HepG2 (cell line): ENCODE data around the gene CDKN2C. TPM values are rescaled to one million over a fixed set of nuclear protein-coding genes. Genes with fewer than 3 reads are reported as not detected.

Experiments used
- ATF4 ChIP-seq, 2 experiments: fragments of 450-650 bp in 1 of 2; sonication (generic) in 1 of 2; formaldehyde crosslinking; IDR thresholded peaks; 2 replicates each; pipeline versions ENCODE4 v1.5.0 to v1.8.0; 2020 to 2022; ENCODE audit warnings: mild to moderate bottlenecking in 1 of 2, missing genetic modification reagents in 1 of 2
- EP300 ChIP-seq, 3 experiments: sonication (generic) in 1 of 3; formaldehyde crosslinking in 1 of 3; IDR thresholded peaks; 2 replicates each; pipeline versions ENCODE4 v1.5.1 to v1.6.1; 2011 to 2020; ENCODE audit warnings: low read depth in 2 of 3, low read length in 2 of 3, borderline replicate concordance in 1 of 3, improper control_type of control experiment in 1 of 3, mild to moderate bottlenecking in 1 of 3, missing genetic modification reagents in 1 of 3, moderate library complexity in 1 of 3
- GLI4 ChIP-seq: sonication (generic); formaldehyde crosslinking; IDR thresholded peaks from 2 replicates; pipeline ENCODE4 v1.5.1; 2020; ENCODE audit warnings: missing genetic modification reagents, mild to moderate bottlenecking, moderate library complexity, borderline replicate concordance
- MEIS1 ChIP-seq: sonication (generic); formaldehyde crosslinking; IDR thresholded peaks from 2 replicates; pipeline ENCODE4 v1.9.0; 2021; ENCODE audit warnings: mild to moderate bottlenecking, missing genetic modification reagents, moderate library complexity, borderline replicate concordance
- MYC ChIP-seq: sonication (generic); formaldehyde crosslinking; IDR thresholded peaks from 2 replicates; pipeline ENCODE4 v1.9.0; 2021; ENCODE audit warnings: missing genetic modification reagents, borderline replicate concordance
- MYPOP ChIP-seq: sonication (generic); formaldehyde crosslinking; IDR thresholded peaks from 2 replicates; pipeline ENCODE4 v1.8.1; 2023; ENCODE audit warnings: mild to moderate bottlenecking, moderate library complexity, missing genetic modification reagents
- REL ChIP-seq: sonication (generic); formaldehyde crosslinking; conservative IDR thresholded peaks from 2 replicates; pipeline ENCODE4 v1.8.0; 2022; ENCODE audit warnings: mild to moderate bottlenecking, missing genetic modification reagents, moderate library complexity
- RXRA ChIP-seq: sonication (generic); formaldehyde crosslinking; IDR thresholded peaks from 2 replicates; pipeline ENCODE4 v1.5.1; 2020; ENCODE audit warnings: missing genetic modification reagents
- THYN1 ChIP-seq: sonication (generic); formaldehyde crosslinking; IDR thresholded peaks from 2 replicates; pipeline ENCODE4 v1.8.1; 2023; ENCODE audit warnings: low read depth, mild to moderate bottlenecking, moderate library complexity, missing genetic modification reagents, borderline replicate concordance
- YEATS4 ChIP-seq: sonication (generic); formaldehyde crosslinking; IDR thresholded peaks from 2 replicates; pipeline ENCODE4 v1.4.0; 2020; ENCODE audit warnings: missing genetic modification reagents, borderline replicate concordance
- ZFP41 ChIP-seq: sonication (generic); formaldehyde crosslinking; IDR thresholded peaks from 2 replicates; pipeline ENCODE4 v1.4.0; 2020; ENCODE audit warnings: mild to moderate bottlenecking, missing genetic modification reagents, borderline replicate concordance
- ZFY ChIP-seq: sonication (generic); formaldehyde crosslinking; IDR thresholded peaks from 2 replicates; pipeline ENCODE4 v1.4.0; 2020; ENCODE audit warnings: missing genetic modification reagents
- ZNF280D ChIP-seq: sonication (generic); formaldehyde crosslinking; IDR thresholded peaks from 2 replicates; pipeline ENCODE4 v1.5.1; 2020; ENCODE audit warnings: mild to moderate bottlenecking, missing genetic modification reagents
- ZNF34 ChIP-seq: sonication (generic); formaldehyde crosslinking; IDR thresholded peaks from 2 replicates; pipeline ENCODE4 v1.4.0; 2020; ENCODE audit warnings: mild to moderate bottlenecking, missing genetic modification reagents, borderline replicate concordance
- ZNF430 ChIP-seq: sonication (generic); formaldehyde crosslinking; IDR thresholded peaks from 2 replicates; pipeline ENCODE4 v1.9.0; 2021; ENCODE audit warnings: mild to moderate bottlenecking, missing genetic modification reagents
- ZNF687 ChIP-seq: sonication (generic); formaldehyde crosslinking; IDR thresholded peaks from 2 replicates; pipeline ENCODE4 v1.5.1; 2020; ENCODE audit warnings: mild to moderate bottlenecking, missing genetic modification reagents, moderate library complexity
- ZSCAN20 ChIP-seq: sonication (generic); formaldehyde crosslinking; IDR thresholded peaks from 2 replicates; pipeline ENCODE4 v1.4.0; 2020; ENCODE audit warnings: missing genetic modification reagents, mild to moderate bottlenecking, borderline replicate concordance
- polyA plus RNA-seq, 8 experiments: library from polyadenylated mRNA; depleted of rRNA in 3 of 8; stranded (reverse) in 7 of 8; unstranded in 1 of 8; fragments of >200 nt; fragmentation: Illumina TruSeq in 4 of 8; extraction: Trizol in 4 of 8; gene quantifications; 2 replicates each; pipeline versions ENCODE4 v1.2.1 to v1.2.3, GENCODE V29; 2011 to 2016; ENCODE audit warnings: low read depth in 4 of 8, missing spikeins in 1 of 8, mixed read lengths in 1 of 8; ENCODE audit not compliant: insufficient read depth in 1 of 8
- total RNA-seq, 5 experiments: library from RNA; depleted of rRNA; stranded (reverse); fragments of >200 nt; fragmentation: Illumina TruSeq; extraction: Trizol; gene quantifications; 2 replicates each; pipeline ENCODE4 v1.2.3, GENCODE V29; 2016; ENCODE audit warnings: low read depth in 1 of 5

Gene CDKN2C
- total and polyA plus RNA-seq, 2 of the 13 experiments (the other 11 are each of a cell fraction or from before 2014, with no cell fraction given), result 7.8 to 13.7 TPM

GRCh38 chr1:50968158-50968820, 1.8 kb upstream of the CDKN2C start (continued):
- TF ChIP-seq GLI4 (CRISPR knock-in tag) (peak; percentile 92; the same call in 1 of the 2 replicates), RXRA (CRISPR knock-in tag) (peak; percentile 24; the same call in 1 of the 2 replicates), ZFY (CRISPR knock-in tag) (peak; percentile 86), EP300 (IDR thresholded peaks at IDR 0.05; ENCODE audit: low read depth in 2 of 2, low read length in 2 of 2) (peak in 1 of 2 experiments; percentile 69; a peak in 2 of 4 replicates), EP300 (CRISPR knock-in tag; IDR thresholded peaks at IDR 0.05; ENCODE audit: borderline replicate concordance) (no peak), ATF4 (CRISPR knock-in tag; IDR thresholded peaks at IDR 0.05) (peak in 1 of 2 experiments; percentile 47; a peak in 1 of 4 replicates), MYC (CRISPR knock-in tag) (peak; percentile 71), ZSCAN20 (no peak), ZNF430 (CRISPR knock-in tag) (peak; percentile 74), ZNF34 (no peak), ZFP41 (CRISPR knock-in tag) (peak; percentile 83; the same call in 1 of the 2 replicates), THYN1 (no peak), MEIS1 (no peak), ZNF280D (CRISPR knock-in tag) (0 out of 2 replicates have a peak, but pooled peaks have one; percentile 1), ZNF687 (CRISPR knock-in tag) (peak; percentile 95), MYPOP (CRISPR knock-in tag) (peak; percentile 86), YEATS4 (CRISPR knock-in tag) (peak; percentile 48; the same call in 1 of the 2 replicates), REL (CRISPR knock-in tag) (peak; percentile 94)
